Measurements from ENCODE around the gene CAMKK2. TPM values are rescaled to one million over a fixed set of nuclear protein-coding genes. Genes with fewer than 3 reads are reported as not detected.

The CAMKK2 gene
- total RNA-seq, 1 experiment from 2014 or later, result 24.7 TPM

GRCh38 chr12:121222847-121223246 lies 73.7 kb downstream of the CAMKK2 start:
- Histone ChIP-seq H3K4me2 (ENCODE audit: insufficient read depth, insufficient read length, low read length) (no peak overlapping the region), H3K18ac (ENCODE audit: insufficient read length, low read depth, low read length) (no peak overlapping the region), H3K23ac (ENCODE audit: insufficient read length, low read depth, low read length) (no peak overlapping the region), H3K9me3 (ENCODE audit: control insufficient read depth, low read depth, low read length) (no peaks in the 10 kb centered on the region), H3K79me1 (ENCODE audit: insufficient read depth, low read depth, low read length, poor library complexity, severe bottlenecking) (no peaks in the 10 kb centered on the region), H4K5ac (ENCODE audit: insufficient read length, low read depth, low read length) (no peak overlapping the region), H3K9ac (ENCODE audit: extremely low read depth, insufficient read length, low read length) (no peak overlapping the region), H4K8ac (replicated peaks; ENCODE audit: insufficient read length, low read depth, low read length) (no peak overlapping the region), H3K79me2 (ENCODE audit: insufficient read depth, low read length) (no peaks in the 10 kb centered on the region), H3K27me3 (ENCODE audit: insufficient read depth, low read length) (no peaks in the 10 kb centered on the region), H3K27ac (ENCODE audit: insufficient read length, low read depth, low read length) (no peak overlapping the region), H2BK120ac (ENCODE audit: low read depth, low read length, poor library complexity, severe bottlenecking) (no peak overlapping the region), H4K91ac (ENCODE audit: insufficient read length, low read depth, low read length) (no peak overlapping the region), H2AK5ac (ENCODE audit: insufficient read length, low read length) (no peak overlapping the region), H3K4me1 (ENCODE audit: insufficient read depth, low read length) (no peaks in the 10 kb centered on the region), H2BK12ac (ENCODE audit: insufficient read length, low read depth, low read length) (no peak overlapping the region), H3T11ph (ENCODE audit: low read length) (no peak overlapping the region), H3K56ac (ENCODE audit: insufficient read length, low read depth, low read length) (no peak overlapping the region), H2AFZ (ENCODE audit: low read length) (no peak overlapping the region), H3K4ac (ENCODE audit: low read depth, low read length) (no peak overlapping the region), H3K14ac (ENCODE audit: insufficient read depth, low read length) (no peak overlapping the region), H2BK15ac (ENCODE audit: low read depth, low read length) (no peak overlapping the region), H2BK20ac (ENCODE audit: low read depth, low read length, poor library complexity, severe bottlenecking) (no peak overlapping the region), H2BK5ac (ENCODE audit: insufficient read length, low read length) (no peak overlapping the region), H4K20me1 (ENCODE audit: control insufficient read depth, insufficient read depth, insufficient read length) (no peaks in the 10 kb centered on the region), H3K23me2 (ENCODE audit: insufficient read length, low read depth, low read length, poor library complexity, severe bottlenecking) (no peaks in the 10 kb centered on the region)
- H3K9me3 Mint-ChIP-seq, result no peaks in the 10 kb centered on the region
- DNase-seq, result no peak
- no CpG with 5 or more reads among the region's 10 CpGs for WGBS (ENCODE audit: extremely low coverage, insufficient read length, low lambda C conversion rate)
- TF ChIP-seq CTCF (conservative IDR thresholded peaks at IDR 0.05), result no peak
- H3K27me3 Mint-ChIP-seq (ENCODE audit: low read depth), result no peaks in the 10 kb centered on the region
- peaks cover 0 to 3% of the 10 kb centered on the region in 2 experiments; a peak in 1 of 4 replicates for H3K4me1 Mint-ChIP-seq
- peaks cover 0 to 5% (median 2%) of the 10 kb centered on the region in 3 experiments; a peak in 4 of 7 replicates for H3K36me3 Mint-ChIP-seq (ENCODE audit: insufficient read depth in 1 of 3, low read depth in 3 of 3)
- no peak overlapping the region for H3K27ac Mint-ChIP-seq
- H3K4me3 Mint-ChIP-seq, result no peak overlapping the region
